Prostate gland (tissue), 2 donors: Measurements from ENCODE around the gene TACR3.
"Not testable (repeated sequence)": the region's sequence is repeated elsewhere in the genome, so short reads cannot be mapped to it uniquely, and the experiment has no call there.

ENCODE experiments used
- CTCF ChIP-seq, 4 experiments: fragments of 200-600 bp in 2 of 4; fragments of 450-650 bp in 2 of 4; sonication (generic) in 2 of 4; IDR thresholded peaks; 1 replicate in 3 of 4; 2 replicates in 1 of 4; pipeline ENCODE4 v1.5.1; 2016 to 2019; ENCODE audit warnings: antibody characterized with exemption in 4 of 4, mild to moderate bottlenecking in 2 of 4, moderate library complexity in 2 of 4
- POLR2A ChIP-seq: fragments of 450-650 bp; IDR thresholded peaks from one replicate; pipeline ENCODE4 v1.6.1; 2016; ENCODE audit warnings: antibody characterized with exemption, mild to moderate bottlenecking

- TF ChIP-seq POLR2A; CTCF (IDR thresholded peaks at IDR 0.05): not testable (repeated sequence)
Measured at GRCh38 chr4:103666764-103667163, 53.0 kb downstream of the TACR3 start.
